ENCODE measurements around the gene KDELR1.
"Not testable (repeated sequence)": the region's sequence is repeated elsewhere in the genome, so short reads cannot be mapped to it uniquely, and the experiment has no call there.

The KDELR1 gene

GRCh38 chr19:48397263-48398101 lies 6.1 kb upstream of the KDELR1 start:
- DNase-seq (ENCODE audit: low spot score) = no peak

- DNase-seq (ENCODE audit: low spot score) = no peak
Measured at GRCh38 chr19:48396824-48397176, 5.4 kb upstream of the KDELR1 start.

DNA sequence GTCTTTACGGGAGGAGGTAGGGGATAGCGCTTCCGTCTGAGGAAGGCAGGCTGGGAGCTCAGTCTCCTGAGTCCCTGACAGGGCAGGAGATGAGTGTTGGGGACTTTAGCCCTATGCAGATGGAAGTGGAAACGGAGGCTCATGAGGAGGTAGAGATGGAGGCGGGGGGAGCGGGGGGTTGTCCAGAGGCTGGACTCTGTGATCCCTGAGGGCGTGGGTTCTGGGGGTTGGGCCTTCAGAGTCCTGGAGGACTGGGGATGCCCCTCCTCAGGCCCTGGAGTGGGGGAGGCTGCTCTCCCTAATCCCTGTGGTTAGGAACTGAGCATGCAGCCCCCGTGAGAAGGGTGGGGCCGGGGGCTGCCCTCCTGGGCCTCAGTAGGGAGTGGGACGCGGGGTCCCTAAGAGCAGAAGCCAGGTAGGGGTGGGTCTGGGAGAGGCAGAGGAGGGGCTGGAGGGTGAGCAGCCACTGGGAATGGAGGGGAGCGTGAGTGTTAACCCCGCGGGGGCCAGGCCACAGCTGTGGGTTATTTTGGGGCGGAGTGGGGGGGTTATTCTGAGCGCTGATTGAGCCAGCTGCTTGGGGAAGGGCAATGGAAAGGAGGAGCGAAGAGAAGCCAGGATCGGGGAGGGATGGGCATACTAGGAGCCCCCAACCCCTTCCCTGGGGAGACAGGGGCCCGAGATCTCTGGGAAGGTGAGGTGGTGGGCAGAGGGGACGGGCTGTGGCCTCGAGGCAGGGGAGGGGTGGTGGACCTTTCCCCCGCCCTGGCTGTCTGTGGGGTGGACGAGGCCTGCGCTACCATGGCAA lies 4.9 kb upstream of the KDELR1 start:
- no peak for DNase-seq (ENCODE audit: low spot score)

DNA sequence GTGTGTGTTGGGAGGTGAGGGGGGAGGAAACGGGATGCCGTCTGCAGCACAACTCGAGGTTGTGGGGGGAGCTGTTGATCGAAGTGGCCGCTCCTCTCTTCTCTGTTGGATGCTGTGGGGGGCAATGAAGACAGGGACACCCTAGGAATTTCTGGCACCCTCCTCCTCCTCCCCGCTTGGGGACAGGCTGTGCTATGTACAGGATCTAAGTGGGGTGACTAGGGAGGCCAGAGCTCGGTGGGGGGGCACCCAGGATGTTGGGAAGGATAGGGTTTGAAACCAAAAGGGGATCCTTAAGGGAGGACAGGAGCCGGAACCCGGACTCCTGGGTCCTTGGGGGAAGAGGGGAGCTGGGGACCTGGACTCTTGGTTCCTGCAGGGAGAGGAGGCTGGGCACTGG lies 4.1 kb upstream of the KDELR1 start:
- no peak for DNase-seq (ENCODE audit: low spot score)

GRCh38 chr19:48395170-48395455 lies 3.8 kb upstream of the KDELR1 start:
- DNase-seq (ENCODE audit: low spot score) = no peak

GRCh38 chr19:48394331-48395169 lies 3.2 kb upstream of the KDELR1 start:
- no peak for DNase-seq (ENCODE audit: low spot score)

DNA sequence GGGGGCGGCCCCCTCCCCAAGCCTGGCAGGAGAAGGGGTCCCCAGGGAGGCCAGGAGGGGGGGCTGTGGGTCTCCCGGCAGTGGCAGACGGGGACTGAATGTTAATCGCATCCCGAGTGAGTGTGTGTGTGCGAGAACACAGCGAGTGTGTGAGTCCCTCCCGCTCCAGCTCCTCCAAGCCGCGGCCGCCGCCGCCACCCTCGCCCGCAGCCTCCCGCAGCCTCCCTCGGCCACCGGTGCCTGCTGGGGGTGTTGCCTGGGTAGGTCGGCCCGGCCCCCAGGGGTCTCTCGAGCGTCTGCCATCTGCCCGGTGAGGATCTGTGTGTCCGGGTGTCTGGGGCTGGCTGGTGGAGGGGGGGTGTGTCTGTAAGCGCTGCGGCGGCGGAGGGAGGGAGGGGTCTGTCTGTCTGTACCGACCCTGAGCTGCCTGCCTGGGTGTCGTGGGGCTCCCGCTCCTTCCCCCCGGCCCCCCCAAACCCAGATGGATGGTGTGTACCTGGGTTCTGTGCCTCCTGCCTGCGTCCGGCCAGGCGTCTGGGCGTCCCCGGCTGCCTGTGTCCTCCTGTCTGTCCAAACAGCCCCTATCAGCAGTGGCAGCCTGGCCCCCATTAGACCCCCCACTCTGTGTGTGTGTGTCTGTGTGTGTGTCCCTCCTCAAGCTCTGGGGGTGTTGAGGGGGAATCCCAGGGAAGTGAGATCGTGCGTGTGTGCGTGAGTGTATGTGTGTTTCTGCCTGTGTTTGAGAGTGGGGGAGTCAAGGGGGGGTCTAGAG lies 2.4 kb upstream of the KDELR1 start, which contains the start of gene GRIN2D:
GRIN2D (plus strand) TSS at position 110 of the 772 bp plus-strand sequence. CDS start 4,725 bp downstream, outside the sequence.
- no peak for DNase-seq (ENCODE audit: low spot score)

GRCh38 chr19:48392860-48393558 lies 1.7 kb upstream of the KDELR1 start:
- DNase-seq (ENCODE audit: low spot score) = no peak

DNA sequence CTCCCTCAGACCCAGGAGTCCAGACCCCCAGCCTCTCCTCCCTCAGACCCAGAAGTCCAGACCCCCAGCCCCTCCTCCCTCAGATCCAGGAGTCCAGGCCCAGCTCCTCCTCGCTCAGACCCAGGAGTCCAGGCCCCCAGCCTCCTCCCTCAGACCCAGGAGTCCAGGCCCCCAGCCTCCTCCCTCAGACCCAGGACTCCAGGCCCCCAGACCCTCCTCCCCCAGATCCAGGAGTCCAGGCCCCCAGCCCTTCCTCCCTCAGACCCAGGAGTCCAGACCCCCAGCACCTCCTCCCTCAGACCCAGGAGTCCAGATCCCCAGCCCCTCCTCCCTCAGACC lies 624 bp upstream of the KDELR1 start:
- not testable (repeated sequence) for DNase-seq (ENCODE audit: low spot score)

DNA sequence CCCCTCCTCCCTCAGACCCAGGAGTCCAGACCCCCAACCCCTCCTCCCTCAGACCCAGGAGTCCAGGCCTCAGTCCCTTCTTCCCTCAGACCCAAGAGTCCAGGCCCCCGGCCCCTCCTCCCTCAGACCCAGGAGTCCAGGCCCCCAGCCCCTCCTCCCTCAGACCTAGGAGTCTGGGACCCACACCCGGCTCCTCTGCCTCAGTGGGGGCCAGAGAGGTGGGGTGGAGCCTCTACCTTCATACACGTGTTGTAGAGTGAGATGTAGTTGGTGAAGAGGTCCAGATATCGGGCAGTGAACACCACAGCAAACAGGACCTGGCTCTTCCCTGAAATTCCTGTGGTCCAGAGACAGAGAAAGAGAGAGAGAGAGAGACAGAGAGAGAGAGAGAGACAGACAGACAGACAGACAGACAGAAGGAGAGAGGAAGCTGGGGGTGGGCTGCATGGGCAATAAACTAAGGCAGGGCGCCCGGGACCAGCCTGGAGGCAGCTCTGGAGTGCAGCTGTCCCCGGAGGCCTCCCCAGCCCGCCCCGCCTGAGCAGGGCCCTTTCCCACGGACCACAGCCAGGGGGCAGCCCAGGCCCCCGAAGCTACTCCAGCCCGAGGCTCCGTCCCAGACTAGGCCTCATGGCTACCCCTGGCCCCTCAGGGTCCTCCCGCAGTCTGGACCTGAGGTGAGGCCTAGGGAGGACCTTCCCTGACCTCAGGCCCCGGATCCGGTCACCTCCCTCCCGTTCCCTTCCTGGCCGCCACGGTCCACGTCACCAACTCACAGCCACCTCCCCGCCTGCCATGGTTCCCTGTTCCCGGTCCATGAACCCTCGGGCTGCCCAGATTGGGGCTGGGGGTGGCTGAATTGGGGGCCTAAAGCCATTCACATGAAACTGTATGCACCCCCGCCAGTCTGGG lies 907 bp downstream of the KDELR1 start:
- DNase-seq (ENCODE audit: low spot score) = no peak

- DNase-seq (ENCODE audit: low spot score) = no peak
Measured at GRCh38 chr19:48386981-48387380, 4.4 kb downstream of the KDELR1 start.

GRCh38 chr19:48385461-48386087 lies 5.8 kb downstream of the KDELR1 start:
- no peak for DNase-seq (ENCODE audit: low spot score)

DNA sequence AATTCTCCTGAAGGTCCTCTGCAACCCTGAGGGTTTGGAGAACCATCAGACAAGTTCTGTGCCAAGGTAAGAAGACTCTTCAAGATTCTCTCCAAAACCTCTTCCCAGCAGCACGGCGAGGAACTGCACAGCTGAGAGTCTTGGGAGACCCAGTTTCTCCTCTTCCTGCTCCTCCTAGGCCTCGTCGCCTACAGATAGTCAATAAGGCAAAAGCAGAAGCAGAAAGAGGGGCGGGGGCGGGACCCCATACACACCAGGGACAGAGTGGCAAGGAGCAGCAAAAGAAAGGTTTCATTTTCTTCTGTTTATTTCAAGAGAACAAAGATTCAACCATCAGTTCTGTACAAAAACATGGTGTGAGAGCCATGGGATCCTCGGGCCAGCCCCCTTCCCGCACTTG lies 9.1 kb downstream of the KDELR1 start:
- no peak for DNase-seq (ENCODE audit: low spot score)

DNA sequence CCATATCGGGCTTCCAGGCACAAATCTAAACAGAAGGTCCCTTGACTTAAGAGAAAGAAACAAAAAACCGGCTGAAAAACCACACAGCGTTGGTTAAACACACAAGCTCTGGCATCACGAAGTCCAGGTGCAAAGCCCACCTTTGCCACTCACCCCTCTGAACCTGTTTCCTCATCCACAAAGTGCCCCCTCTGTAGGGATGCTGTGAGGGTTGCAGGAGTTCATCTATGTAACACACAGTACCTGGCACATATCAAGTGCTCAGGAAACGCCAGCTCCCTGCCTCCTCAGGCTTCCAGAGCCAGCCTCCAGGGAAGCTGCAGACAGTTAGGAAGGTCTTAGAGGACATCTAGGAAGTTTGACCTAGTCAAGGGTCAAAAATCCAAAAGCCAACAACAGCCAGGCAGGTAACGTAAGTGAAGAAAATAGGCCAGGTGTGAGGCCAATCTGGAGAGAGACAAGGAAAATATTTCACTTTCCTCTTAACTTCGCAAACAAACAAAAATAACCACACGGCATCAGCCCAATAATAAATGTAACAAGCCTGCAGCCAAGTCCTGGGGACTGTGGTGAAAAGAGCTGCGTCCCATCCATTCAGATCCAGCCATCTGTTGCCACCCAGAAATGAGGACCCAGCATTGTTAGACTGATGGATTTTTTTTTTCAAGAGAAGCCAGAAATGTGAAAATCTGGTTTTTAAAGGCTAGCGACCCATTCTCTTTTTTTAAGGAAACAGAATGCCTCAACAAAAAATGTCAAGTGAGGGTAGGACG lies 10.0 kb downstream of the KDELR1 start:
- no peak for DNase-seq (ENCODE audit: low spot score)

- no peak for DNase-seq (ENCODE audit: low spot score)
Measured at GRCh38 chr19:48379058-48379457, 12.3 kb downstream of the KDELR1 start.

DNA sequence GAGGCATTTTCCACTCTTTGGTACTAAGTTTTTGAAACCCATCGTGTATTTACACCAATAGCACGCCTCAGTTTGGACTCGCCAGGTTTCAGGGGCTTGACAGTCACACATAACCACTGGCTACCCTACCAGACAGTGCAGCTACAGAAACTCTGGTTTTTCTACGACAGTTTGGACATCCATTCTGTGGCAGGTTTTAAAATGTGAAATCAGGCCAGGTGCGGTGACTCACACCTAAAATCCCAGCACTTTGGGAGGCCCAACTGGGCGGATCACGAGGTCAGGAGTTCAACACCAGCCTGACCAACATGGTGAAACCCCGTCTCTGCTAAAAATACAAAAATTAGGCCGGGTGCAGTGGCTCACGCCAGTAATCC lies 13.2 kb downstream of the KDELR1 start:
- DNase-seq (ENCODE audit: low spot score) = no peak

DNA sequence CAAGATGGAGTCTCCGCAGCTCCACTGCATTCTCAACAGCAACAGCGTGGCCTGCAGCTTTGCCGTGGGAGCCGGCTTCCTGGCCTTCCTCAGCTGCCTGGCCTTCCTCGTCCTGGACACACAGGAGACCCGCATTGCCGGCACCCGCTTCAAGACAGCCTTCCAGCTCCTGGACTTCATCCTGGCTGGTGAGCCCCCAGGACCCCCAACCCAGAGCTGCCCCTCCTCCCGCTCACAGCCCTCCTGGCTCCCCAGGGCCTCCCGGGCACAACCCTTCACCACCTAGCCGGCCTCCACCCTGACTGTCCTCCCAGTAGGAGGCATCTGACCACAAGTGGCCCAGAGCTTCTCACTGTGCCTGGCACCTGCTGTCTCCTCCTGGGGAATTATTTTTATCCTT lies 17.8 kb downstream of the KDELR1 start:
- no peak for DNase-seq (ENCODE audit: low spot score)

GRCh38 chr19:48372904-48373303 lies 18.4 kb downstream of the KDELR1 start:
- DNase-seq (ENCODE audit: low spot score) = no peak

DNA sequence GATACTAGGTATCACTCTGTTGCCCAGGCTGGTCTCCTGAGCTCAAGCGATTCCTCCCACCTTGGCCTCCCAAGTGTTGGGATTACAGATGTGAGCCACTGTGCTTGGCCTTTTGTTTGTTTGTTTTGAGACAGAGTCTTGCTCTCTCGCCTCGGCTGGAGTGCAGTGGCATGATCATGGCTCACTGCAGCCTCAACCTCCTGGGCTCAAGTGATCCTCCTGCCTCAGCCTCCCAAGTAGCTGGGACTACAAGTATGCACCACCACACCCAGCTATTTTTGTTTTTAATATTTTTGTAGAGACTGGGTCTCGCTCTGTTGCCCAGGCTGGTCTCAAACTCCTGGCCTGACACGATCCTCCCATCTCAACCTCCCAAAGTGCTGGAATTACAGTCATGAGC lies 19.6 kb downstream of the KDELR1 start:
- DNase-seq (ENCODE audit: low spot score) = not testable (repeated sequence)

Data from SK-N-DZ (cell line).